Measurements from ENCODE around the gene SPO11. TPM values are rescaled to one million over a fixed set of nuclear protein-coding genes. Genes with fewer than 3 reads are reported as not detected.

Gene SPO11
- total RNA-seq, 1 experiment from 2014 or later: not detected

- TF ChIP-seq, protein P1, sequence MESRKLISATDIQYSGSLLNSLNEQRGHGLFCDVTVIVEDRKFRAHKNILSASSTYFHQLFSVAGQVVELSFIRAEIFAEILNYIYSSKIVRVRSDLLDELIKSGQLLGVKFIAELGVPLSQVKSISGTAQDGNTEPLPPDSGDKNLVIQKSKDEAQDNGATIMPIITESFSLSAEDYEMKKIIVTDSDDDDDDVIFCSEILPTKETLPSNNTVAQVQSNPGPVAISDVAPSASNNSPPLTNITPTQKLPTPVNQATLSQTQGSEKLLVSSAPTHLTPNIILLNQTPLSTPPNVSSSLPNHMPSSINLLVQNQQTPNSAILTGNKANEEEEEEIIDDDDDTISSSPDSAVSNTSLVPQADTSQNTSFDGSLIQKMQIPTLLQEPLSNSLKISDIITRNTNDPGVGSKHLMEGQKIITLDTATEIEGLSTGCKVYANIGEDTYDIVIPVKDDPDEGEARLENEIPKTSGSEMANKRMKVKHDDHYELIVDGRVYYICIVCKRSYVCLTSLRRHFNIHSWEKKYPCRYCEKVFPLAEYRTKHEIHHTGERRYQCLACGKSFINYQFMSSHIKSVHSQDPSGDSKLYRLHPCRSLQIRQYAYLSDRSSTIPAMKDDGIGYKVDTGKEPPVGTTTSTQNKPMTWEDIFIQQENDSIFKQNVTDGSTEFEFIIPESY (IDR thresholded peaks at IDR 0.05; ENCODE audit: extremely low read depth, insufficient replicate concordance, low read length): no peak
- TF ChIP-seq REST (IDR thresholded peaks at IDR 0.05; ENCODE audit: low read depth): no peak
Observed at GRCh38 chr20:57287007-57287880, 42.4 kb upstream of the SPO11 start (continued).

DNA sequence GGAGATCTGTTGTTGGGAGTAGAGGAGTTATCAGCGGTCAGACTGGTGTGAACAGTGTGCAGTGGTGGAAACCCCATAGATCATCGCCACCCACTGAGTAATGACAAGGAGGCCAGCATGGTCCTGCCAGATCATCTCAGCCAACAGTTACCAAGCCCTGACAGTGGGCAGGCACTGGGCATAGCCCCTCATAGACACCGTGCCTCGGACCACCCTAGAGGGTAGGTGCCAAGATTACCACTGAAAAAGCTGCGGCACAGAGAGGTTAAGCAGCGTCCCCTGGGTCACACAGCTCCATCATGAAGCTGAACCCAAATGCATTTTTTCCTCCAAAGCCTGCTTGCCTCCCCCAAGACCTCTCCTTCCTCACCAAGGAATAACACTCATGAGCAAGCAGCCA, 41.7 kb upstream of the SPO11 start:
- ChIA-PET RAD21 (ENCODE audit: low non-redundant PET in 1 of 2, low total read pairs in 2 of 2, uncharacterized antibody in 2 of 2, unreplicated experiment in 2 of 2) (no interaction called here), CTCF (interaction anchor here (0.7 kb wide), 1 partner anchor 772 kb away, joined by 3 read pairs; no protein-coding TSS in a partner anchor), POLR2A (no interaction called here)
- no peaks in the 10 kb centered on the region for H3K9me2 ChIP-seq (ENCODE audit: insufficient read depth)
- no peak overlapping the region for H3K4me2 ChIP-seq (ENCODE audit: low read length)
- no peaks in the 10 kb centered on the region for H3K4me1 ChIP-seq (ENCODE audit: control insufficient read depth in 1 of 2, insufficient read depth in 2 of 2, low read length in 2 of 2)
- intact Hi-C loops (cut with micrococcal nuclease): no loop called here
- H3K9me3 ChIP-seq (ENCODE audit: control insufficient read depth in 1 of 2, insufficient read depth in 1 of 2, low read depth in 1 of 2, low read length in 2 of 2): no peaks in the 10 kb centered on the region
- no peaks in the 10 kb centered on the region for H4K20me1 ChIP-seq (ENCODE audit: insufficient read depth)
- DNase-seq (ENCODE audit: low read depth, low spot score) (no peak), ATAC-seq (no peak)
- peaks cover 54% of the 10 kb centered on the region for H3K27me3 ChIP-seq (ENCODE audit: insufficient read depth, low read length)
- no peak overlapping the region for H3K4me3 ChIP-seq (replicated peaks in 1 of 2; ENCODE audit: low read depth in 1 of 2, low read length in 2 of 2)
- no peaks in the 10 kb centered on the region for H3K79me2 ChIP-seq (ENCODE audit: insufficient read depth, low read length)
- H3K9ac ChIP-seq (ENCODE audit: low read length): no peak overlapping the region
- H3K27ac ChIP-seq (ENCODE audit: low read depth, low read length): no peak overlapping the region
- no peaks in the 10 kb centered on the region for H3K36me3 ChIP-seq (ENCODE audit: control insufficient read depth in 1 of 2, insufficient read depth in 2 of 2, low read length in 2 of 2)
- no TSS peak for BruUV-seq (replicated peaks)
- no peak overlapping the region for H2AFZ ChIP-seq (ENCODE audit: low read depth, low read length, poor library complexity, severe bottlenecking)
- TF ChIP-seq RAD21 (IDR thresholded peaks at IDR 0.05; ENCODE audit: low read depth) (no peak), EZH2phosphoT487 (IDR thresholded peaks at IDR 0.05; ENCODE audit: borderline replicate concordance) (no peak), ELF1 (IDR thresholded peaks at IDR 0.05; ENCODE audit: borderline replicate concordance, low read depth) (no peak), POLR2A (IDR thresholded peaks at IDR 0.05; ENCODE audit: borderline replicate concordance, extremely low read depth, insufficient read depth, insufficient read length) (no peak), YY1 (IDR thresholded peaks at IDR 0.05; ENCODE audit: extremely low read depth, insufficient replicate concordance, low read depth, low read length) (no peak), JUND (IDR thresholded peaks at IDR 0.05) (no peak), EZH2 (IDR thresholded peaks at IDR 0.05) (no peak), ZNF274 (IDR thresholded peaks at IDR 0.05; ENCODE audit: low read depth, low read length) (no peak)
- TF ChIP-seq, protein P2, sequence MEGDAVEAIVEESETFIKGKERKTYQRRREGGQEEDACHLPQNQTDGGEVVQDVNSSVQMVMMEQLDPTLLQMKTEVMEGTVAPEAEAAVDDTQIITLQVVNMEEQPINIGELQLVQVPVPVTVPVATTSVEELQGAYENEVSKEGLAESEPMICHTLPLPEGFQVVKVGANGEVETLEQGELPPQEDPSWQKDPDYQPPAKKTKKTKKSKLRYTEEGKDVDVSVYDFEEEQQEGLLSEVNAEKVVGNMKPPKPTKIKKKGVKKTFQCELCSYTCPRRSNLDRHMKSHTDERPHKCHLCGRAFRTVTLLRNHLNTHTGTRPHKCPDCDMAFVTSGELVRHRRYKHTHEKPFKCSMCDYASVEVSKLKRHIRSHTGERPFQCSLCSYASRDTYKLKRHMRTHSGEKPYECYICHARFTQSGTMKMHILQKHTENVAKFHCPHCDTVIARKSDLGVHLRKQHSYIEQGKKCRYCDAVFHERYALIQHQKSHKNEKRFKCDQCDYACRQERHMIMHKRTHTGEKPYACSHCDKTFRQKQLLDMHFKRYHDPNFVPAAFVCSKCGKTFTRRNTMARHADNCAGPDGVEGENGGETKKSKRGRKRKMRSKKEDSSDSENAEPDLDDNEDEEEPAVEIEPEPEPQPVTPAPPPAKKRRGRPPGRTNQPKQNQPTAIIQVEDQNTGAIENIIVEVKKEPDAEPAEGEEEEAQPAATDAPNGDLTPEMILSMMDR (IDR thresholded peaks at IDR 0.05 in 2 of 3, conservative IDR thresholded peaks at IDR 0.05 in 1 of 3; ENCODE audit: borderline replicate concordance in 1 of 3, insufficient read depth in 1 of 3, low read depth in 2 of 3, low read length in 2 of 3): no peak
